NCI-H1436 treated with DMSO at 0.1 percent for 48 hours (cell line): ENCODE measurements around the gene FRAS1.
"Not testable (repeated sequence)": the region's sequence is repeated elsewhere in the genome, so short reads cannot be mapped to it uniquely, and the experiment has no call there.

Experiments
- DNase-seq: peaks from one replicate; lab custom pipeline; 2025; lab: John Stamatoyannopoulos, UW

The FRAS1 gene

DNA sequence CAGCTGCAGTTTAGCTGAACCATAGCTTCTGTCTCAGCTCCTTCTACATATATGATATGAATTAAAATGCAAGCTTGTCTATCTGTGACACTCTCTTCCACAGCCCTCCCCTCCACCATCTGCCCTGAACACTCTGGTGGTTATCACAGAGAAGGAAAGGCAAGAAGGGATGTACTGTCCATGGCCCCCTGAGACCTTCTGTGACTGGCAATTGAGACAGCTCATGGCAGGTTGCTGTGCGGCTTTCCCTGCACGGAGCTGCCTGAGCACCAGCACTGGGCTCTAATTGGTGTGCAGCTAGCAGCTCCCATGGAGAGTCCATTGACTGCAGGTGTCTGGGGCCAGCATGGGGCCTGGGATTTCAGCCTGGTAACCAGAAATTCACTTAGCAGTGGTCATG, 384.6 kb downstream of the FRAS1 start:
- no peak for DNase-seq

DNA sequence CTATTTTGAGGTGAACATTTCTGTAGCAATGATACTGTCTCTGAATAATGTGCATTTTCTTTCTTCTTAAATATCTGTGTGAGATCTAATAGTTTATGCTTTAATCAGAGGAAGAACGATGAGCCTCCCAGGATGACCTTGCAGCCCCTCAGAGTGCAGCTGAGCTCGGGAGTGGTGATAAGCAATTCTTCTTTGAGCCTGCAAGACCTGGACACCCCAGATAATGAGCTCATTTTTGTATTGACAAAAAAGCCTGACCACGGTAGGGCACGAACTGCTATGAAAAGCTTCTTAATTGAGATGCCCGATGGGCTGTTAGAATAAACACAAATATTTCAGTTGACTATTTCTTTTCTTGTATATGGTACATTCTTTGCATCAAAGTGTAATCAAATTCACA, 389.5 kb downstream of the FRAS1 start:
- no peak for DNase-seq

DNA sequence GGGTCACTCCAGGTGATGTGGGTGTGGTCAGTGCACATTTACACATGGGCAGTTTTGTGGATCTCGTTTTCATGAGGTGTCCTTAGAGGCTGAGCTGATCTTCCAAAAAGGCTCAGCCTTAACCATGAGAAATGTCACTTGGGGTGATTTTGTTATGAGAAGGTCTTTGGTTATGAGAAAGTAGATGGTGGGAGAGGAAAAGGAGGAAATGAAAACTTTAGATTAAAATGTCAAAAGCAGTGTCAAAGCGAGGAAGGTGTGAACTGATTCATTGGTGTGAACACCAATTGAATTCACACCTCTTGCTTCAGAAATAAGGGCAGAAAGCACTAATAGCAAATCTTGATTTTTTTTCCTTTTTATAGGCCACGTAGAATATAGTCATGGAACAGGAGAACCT, 394.3 kb downstream of the FRAS1 start:
- DNase-seq: no peak

DNA sequence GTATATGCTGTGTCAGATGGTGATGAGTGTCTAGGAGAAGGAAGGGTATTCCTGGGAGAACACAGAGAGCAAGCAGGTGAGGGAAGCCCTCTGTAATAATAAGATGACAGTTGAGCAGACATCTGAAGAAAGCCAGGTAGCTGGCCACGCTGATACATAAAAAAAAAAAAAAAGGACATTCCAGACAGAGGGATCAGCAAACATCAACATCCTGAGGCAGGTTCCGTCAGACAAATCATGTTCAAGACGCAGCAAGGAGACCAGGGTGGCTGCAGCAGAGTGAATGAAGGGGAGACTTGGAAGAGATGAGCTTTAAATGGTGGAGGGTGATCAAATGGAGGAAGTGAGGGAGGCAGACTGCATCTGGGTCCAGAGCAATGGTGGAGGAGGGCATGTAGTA, 396.9 kb downstream of the FRAS1 start:
- no peak for DNase-seq

GRCh38 chr4:78457751-78458150, 400.6 kb downstream of the FRAS1 start:
- DNase-seq: no peak

DNA sequence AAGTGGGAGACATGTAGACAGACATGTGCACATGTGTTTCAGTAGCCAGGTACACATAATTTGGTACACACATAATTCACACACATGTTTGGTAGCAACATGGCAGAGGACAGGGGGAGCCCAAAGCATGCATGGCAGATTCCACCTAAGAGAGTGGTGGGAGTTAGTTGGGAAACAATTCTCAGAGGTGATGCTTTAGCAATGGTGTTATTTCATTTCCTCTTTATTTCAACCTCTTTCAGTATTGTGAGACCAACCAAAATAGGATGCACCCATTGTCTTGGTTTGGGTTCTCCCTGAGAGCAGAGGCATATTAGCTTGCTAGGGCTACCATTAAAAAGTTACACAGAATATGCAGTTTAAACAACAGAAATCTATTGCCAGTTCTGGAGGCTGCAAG, 402.2 kb downstream of the FRAS1 start:
- no peak for DNase-seq

- no peak for DNase-seq
These were observed 403.2 kb downstream of the FRAS1 start for GRCh38 chr4:78460368-78460767.

DNA sequence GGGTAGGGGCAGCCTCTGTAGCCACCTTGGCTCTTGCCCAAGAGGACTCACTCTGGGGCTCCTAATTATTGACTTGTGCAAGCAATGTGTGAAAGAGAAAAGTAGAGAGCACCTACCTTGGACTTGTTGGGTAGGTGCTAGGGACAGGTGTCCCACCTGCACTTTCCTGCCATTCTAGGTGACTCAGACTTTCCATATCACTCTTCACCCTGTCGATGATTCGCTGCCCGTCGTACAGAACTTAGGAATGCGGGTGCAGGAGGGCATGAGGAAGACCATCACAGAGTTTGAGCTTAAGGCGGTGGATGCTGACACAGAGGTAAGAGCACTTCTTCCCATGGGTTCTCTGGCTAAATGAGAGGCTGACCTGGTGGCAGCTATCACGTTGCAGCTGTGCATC, 407.1 kb downstream of the FRAS1 start:
- no peak for DNase-seq

- DNase-seq: not testable (repeated sequence)
These were observed 410.1 kb downstream of the FRAS1 start for GRCh38 chr4:78467223-78467622.

DNA sequence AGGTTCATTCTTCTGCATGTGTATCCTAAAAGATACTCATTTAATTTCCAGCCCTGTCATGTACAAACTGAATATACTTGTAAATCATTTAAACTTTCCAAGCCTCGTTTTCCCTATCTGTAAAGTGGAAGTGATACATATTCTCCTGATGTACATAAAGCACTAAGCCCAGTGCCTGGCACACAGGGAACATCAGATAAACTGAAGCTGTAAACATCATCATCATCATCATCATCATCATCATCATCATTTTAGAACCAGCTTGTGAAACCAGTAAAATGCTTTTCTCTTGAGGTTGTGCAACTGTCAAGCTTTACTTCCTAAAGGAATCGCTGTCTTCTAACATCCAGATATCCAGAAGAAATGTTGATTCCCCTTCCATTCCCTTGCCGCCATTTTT, 411.1 kb downstream of the FRAS1 start:
- DNase-seq: no peak

GRCh38 chr4:78476108-78476704, 419.1 kb downstream of the FRAS1 start:
- DNase-seq: no peak

GRCh38 chr4:78477276-78477675, 420.2 kb downstream of the FRAS1 start:
- no peak for DNase-seq

GRCh38 chr4:78478523-78478922, 421.4 kb downstream of the FRAS1 start:
- no peak for DNase-seq

GRCh38 chr4:78480286-78480685, 423.2 kb downstream of the FRAS1 start:
- no peak for DNase-seq

- no peak for DNase-seq
These were observed 424.1 kb downstream of the FRAS1 start for GRCh38 chr4:78481180-78481579.

GRCh38 chr4:78482281-78482680, 425.2 kb downstream of the FRAS1 start:
- DNase-seq: no peak

GRCh38 chr4:78483811-78484210, 426.7 kb downstream of the FRAS1 start:
- DNase-seq: no peak

- DNase-seq: no peak
These were observed 427.5 kb downstream of the FRAS1 start for GRCh38 chr4:78484574-78484973.

DNA sequence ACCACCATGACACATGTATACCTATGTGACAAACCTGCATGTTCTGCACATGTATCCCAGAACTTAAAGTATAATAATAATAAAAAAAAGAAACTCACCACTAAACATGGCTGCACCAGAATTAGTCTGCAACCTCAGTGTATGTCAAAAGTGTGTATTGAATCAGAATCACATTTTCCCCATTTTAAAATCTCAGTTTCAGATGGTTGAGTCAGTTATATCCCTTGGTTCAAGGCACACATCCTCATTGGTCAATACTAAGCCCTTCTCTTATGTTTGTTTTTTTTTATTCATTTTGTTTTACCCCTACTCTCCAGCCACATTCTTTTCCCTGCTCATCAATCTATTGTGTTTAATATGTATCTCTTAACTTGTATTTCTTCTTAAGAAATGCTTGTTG, 436.6 kb downstream of the FRAS1 start:
- DNase-seq: no peak

DNA sequence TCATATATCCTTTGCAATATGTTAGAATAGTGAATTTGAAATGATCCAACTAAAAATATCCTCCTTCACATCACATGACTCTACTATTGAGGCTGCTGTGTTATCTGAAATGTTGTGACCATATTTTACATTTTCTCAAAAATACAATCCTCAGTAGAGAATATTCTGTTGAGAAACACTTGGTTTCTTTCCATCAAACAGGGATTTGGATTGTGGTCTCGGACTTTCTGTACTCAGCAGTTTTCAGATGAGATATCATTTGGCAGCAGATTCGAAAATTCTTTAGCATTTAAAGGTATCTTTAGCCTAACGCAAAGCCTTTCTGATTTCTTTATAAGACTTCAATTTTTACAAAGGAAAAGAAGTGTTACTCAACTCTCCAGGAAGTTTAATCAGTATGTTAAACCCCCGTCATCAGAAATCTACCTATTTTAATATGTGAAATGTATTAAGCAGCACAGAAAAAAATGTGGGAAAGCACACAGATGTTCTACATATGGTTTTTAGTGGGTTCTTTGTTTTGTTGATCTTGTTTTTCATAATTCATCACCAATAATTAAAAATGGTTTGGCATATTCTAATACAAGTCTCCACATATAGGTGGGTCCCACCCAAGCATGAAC, 439.0 kb downstream of the FRAS1 start:
- DNase-seq: no peak

GRCh38 chr4:78506260-78506659, 449.1 kb downstream of the FRAS1 start:
- not testable (repeated sequence) for DNase-seq

- no peak for DNase-seq
These were observed 451.9 kb downstream of the FRAS1 start for GRCh38 chr4:78509043-78509442.

GRCh38 chr4:78510108-78510507, 453.0 kb downstream of the FRAS1 start:
- no peak for DNase-seq

- DNase-seq: no peak
These were observed 453.6 kb downstream of the FRAS1 start for GRCh38 chr4:78510681-78511080.
